Heart left ventricle (tissue), 16 donors: Measurements from ENCODE around the gene EHD4. TPM values are rescaled to one million over a fixed set of nuclear protein-coding genes. Genes with fewer than 3 reads are reported as not detected.

Experiments
- ATAC-seq, 4 donors: fragments of 200-7000 bp; cut with Tn5 transposase; one replicate each; pipeline ENCODE4 v1.9.1; 2020 to 2022; ENCODE audit warnings: moderate library complexity in 4 of 4, mild to moderate bottlenecking in 3 of 4, moderate number of reproducible peaks in 1 of 4
- DNase-seq, 5 donors: peaks; one replicate each; pipeline ENCODE4 v3.0.0-alpha.2; 2020
- H3K27ac ChIP-seq, 12 donors: fragments of 200-600 bp; sonication (generic) in 4 of 12; one replicate each; pipeline versions ENCODE4 v1.5.0 to v1.8.0; 2016 to 2022; ENCODE audit warnings: mild to moderate bottlenecking in 2 of 12
- H3K27me3 ChIP-seq, 9 donors: fragments of 200-600 bp; sonication (generic) in 2 of 9; one replicate each; pipeline versions ENCODE4 v1.5.1 to v1.8.0; 2016 to 2022; ENCODE audit warnings: mild to moderate bottlenecking in 3 of 9
- H3K36me3 ChIP-seq, 9 donors: fragments of 200-600 bp; sonication (generic) in 2 of 9; one replicate each; pipeline versions ENCODE4 v1.5.0 to v1.8.0; 2018 to 2022; ENCODE audit warnings: mild to moderate bottlenecking in 2 of 9
- H3K4me1 ChIP-seq, 12 donors: fragments of 200-600 bp; sonication (generic) in 4 of 12; one replicate each; pipeline versions ENCODE4 v1.5.0 to v1.8.0; 2016 to 2022; ENCODE audit warnings: mild to moderate bottlenecking in 3 of 12
- H3K4me3 ChIP-seq, 12 donors: fragments of 200-600 bp; sonication (generic) in 4 of 12; one replicate each; pipeline versions ENCODE4 v1.5.0 to v1.8.0; 2017 to 2022; ENCODE audit warnings: mild to moderate bottlenecking in 9 of 12, moderate library complexity in 4 of 12
- H3K9me3 ChIP-seq, 12 donors: fragments of 200-600 bp; sonication (generic) in 4 of 12; one replicate each; pipeline versions ENCODE4 v1.5.0 to v1.8.0; 2016 to 2022; ENCODE audit warnings: mild to moderate bottlenecking in 1 of 12
- POLR2A ChIP-seq, 2 donors: fragments of 450-650 bp; IDR thresholded peaks; one replicate each; pipeline ENCODE4 v1.6.1; 2017; ENCODE audit warnings: antibody characterized with exemption in 2 of 2, mild to moderate bottlenecking in 2 of 2, moderate library complexity in 2 of 2
- WGBS, 4 donors: extraction: QIAGEN DNeasy Blood & Tissue Kit in 2 of 4; methylation state at CpG; one replicate each; pipeline versions ENCODE4 v1.1.5 to v1.1.7; 2013 to 2018; 5-methylcytosine and 5-hydroxymethylcytosine counted together
- intact Hi-C, 10 donors: fragments of 100-400 bp; cut with DNase I; formaldehyde crosslinking; loops; one replicate each; pipeline versions ENCODE4 v1.11.1 to v1.14.2; 2022
- polyA plus RNA-seq, 2 donors: library from polyadenylated mRNA; stranded (reverse); fragments of 200-250 nt; gene quantifications; one replicate each; pipeline ENCODE4 v1.2.3, GENCODE V29; 2013
- total RNA-seq, 9 donors: library from RNA; depleted of rRNA in 2 of 9; stranded (reverse); fragments of >200 nt in 2 of 9; fragmentation: NEBNext Ultra II Directional in 3 of 9; extraction: Animal tissue kit (Norgen Biotek cat#: 25700) in 3 of 9; gene quantifications; one replicate each; pipeline versions ENCODE4 v1.1.0 to v1.2.4, GENCODE V29; 2016 to 2023
- TF ChIP-seq, protein P1 (sequence below), 12 donors: fragments of 200-600 bp; sonication (generic) in 4 of 12; IDR thresholded peaks; one replicate each; pipeline versions ENCODE4 v1.5.0 to v1.8.0; 2018 to 2022; ENCODE audit warnings: antibody characterized with exemption in 12 of 12, mild to moderate bottlenecking in 5 of 12
- donor health status: ischemic (EF 13 %, LVEDD 7.1; RV severe dilation, severe dysfunction).
- donor health status: healthy with polysubstance abuse.
- donor health status: DM: no; HTN: yes; CAD: no.
- donor health status: DM: no; HTN: no; CAD: no.
- donor health status: ischemic (EF 25% LVEDD 6.9; RV normal size, moderate dysfunction).
- donor health status: ischemic (EF 25% LVEDD 5.7; RV mildly dilated, moderate dysfunction).
- donor health status: healthy.
- donor health status: DM: yes; HTN: yes; CAD: no.
- donor health status: ischemic (EF 35%, LVEDD 5.7; RV mildly dilated, moderate dysfunction).
- donor health status: nonischemic (EF 11% LVEDD 7.7; RV severe dilation, severe dysfunction).
- donor health status: DM: yes; HTN: yes; CAD: no.
- donor health status: PGD.
- donor health status: ischemic (EF 29% LVEDD 5.4; RV normal size, mild dysfunction).
- donor health status: nonischemic (EF 23%, LVEDD 6.1; RV moderate dilation, normal function).

Gene EHD4
- total and polyA plus RNA-seq, 11 donors, result 25.6 to 70.8 (median 43.9) TPM

DNA sequence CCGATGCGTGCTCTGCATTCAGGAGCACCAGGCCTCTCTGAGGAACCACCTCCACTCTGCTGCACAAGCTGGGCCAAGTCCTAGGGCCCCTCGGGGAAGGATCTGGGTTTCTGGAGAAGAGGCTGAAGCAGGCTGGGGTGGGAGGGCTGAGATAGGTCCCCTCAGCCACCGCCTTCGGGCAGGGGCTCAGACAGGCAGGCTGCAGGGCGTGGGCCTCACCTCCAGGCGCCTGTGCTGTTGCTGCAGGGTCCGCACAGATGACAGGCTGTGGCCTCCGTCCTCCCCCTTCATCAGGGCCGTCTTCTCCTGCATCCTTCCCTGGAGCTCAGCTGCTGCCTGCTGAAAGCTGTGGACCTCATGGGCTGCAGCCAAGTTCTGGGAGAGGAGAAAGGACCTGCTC is 118.5 kb downstream of the EHD4 start:
- 74 to 90% (median 88%) methylated on average over 9 to 10 of the region's 10 CpGs for WGBS, 4 donors
- DNase-seq (no peak), ATAC-seq (no peak)
- intact Hi-C loops, result no loop called here
- TF ChIP-seq POLR2A (IDR thresholded peaks at IDR 0.05), result no peak
- TF ChIP-seq, protein P1, sequence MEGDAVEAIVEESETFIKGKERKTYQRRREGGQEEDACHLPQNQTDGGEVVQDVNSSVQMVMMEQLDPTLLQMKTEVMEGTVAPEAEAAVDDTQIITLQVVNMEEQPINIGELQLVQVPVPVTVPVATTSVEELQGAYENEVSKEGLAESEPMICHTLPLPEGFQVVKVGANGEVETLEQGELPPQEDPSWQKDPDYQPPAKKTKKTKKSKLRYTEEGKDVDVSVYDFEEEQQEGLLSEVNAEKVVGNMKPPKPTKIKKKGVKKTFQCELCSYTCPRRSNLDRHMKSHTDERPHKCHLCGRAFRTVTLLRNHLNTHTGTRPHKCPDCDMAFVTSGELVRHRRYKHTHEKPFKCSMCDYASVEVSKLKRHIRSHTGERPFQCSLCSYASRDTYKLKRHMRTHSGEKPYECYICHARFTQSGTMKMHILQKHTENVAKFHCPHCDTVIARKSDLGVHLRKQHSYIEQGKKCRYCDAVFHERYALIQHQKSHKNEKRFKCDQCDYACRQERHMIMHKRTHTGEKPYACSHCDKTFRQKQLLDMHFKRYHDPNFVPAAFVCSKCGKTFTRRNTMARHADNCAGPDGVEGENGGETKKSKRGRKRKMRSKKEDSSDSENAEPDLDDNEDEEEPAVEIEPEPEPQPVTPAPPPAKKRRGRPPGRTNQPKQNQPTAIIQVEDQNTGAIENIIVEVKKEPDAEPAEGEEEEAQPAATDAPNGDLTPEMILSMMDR (IDR thresholded peaks at IDR 0.05), result no peak
- Histone ChIP-seq H3K4me1 (no peaks in the 10 kb centered on the region), H3K27ac (no peak overlapping the region), H3K27me3 (peaks cover 0 to 4% (median 0%) of the 10 kb centered on the region in 9 donors), H3K36me3 (peaks cover 0 to 4% (median 0%) of the 10 kb centered on the region in 9 donors), H3K9me3 (no peaks in the 10 kb centered on the region), H3K4me3 (no peak overlapping the region)

DNA sequence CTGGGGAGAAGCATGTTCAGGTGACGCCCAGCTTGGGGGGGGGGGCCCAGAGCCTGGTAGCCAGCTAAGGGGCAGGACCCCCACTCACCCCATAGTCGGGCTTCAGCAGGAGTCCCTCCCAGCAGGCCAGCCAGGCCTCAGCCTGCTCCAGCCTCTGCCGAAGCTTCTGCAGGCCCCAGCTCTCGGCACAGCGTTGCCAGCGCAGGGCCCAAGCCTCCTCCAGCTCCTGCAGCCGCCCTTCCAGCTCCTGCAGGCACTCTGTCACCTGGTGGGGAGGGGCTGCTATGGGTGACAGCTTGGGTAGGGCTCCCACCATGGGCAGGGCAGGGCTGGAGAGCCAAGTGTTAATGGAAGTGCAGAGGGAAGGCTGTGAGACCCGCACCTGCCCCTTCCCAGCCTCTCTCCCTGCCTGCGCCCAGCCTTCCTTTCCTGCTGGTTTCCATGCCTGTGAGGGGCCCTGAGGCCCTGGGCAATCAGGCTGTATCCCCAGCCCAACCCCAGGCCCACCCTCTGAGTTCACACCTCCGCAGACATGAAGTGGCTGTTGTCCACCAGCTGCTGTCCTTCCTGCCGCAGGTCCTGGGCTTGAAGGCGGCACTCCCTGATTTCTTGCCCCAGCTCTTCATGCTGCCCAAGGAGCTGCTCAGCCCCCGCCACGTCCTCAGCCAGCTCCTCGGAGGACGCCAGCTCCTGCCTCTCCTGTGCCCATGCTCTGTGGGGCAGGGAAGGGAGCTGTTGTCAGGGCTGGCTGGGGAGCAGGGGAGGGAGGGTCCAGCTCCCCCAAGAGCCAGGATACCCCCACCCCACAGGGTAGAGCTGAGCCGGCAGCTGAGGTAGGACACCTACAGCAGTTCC is 119.4 kb downstream of the EHD4 start:
- no peak overlapping the region for H3K4me3 ChIP-seq
- no peaks in the 10 kb centered on the region for H3K4me1 ChIP-seq
- intact Hi-C loops, result no loop called here
- TF ChIP-seq, protein P1 (IDR thresholded peaks at IDR 0.05), result no peak
- TF ChIP-seq POLR2A (IDR thresholded peaks at IDR 0.05), result no peak
- H3K36me3 ChIP-seq, result peaks cover 0 to 13% (median 7%) of the 10 kb centered on the region in 9 donors
- 81 to 91% (median 85%) methylated on average over 4 to 17 of the region's 17 CpGs for WGBS, 4 donors
- DNase-seq (no peak), ATAC-seq (no peak)
- H3K27ac ChIP-seq, result no peak overlapping the region
- H3K9me3 ChIP-seq, result no peaks in the 10 kb centered on the region
- peaks cover 0 to 4% (median 0%) of the 10 kb centered on the region in 9 donors for H3K27me3 ChIP-seq

DNA sequence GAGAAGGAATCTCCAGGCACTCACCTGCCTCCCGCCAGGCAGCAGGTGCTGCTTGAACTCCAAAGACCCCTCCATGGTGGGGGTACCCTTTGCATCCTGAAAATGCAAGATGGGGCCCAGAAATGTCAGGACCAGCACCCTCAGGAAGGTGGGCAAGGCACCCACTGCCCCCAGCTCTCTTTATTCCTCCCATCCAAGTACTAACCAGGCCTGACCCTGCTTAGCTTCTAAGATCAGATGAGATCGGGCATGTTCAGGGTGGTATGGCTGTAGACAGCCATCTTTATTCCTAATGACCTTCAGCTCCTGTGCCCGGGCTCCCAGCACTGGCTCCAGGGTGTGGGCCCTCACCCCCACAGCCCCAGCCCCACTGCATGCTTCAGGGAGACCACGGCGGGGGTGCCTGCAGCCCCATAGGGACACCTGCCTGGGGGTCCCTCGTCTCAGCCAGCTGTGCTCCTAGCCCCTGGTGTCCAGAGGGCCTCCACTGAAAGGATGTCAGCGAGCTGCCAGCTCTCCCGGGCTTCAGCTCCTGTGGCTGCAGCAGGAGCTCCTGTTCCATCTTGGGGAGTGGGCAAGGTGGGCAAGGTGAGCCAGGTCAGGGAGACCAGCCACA is 120.5 kb downstream of the EHD4 start:
- intact Hi-C loops, result no loop called here
- TF ChIP-seq POLR2A (IDR thresholded peaks at IDR 0.05), result no peak
- TF ChIP-seq, protein P1 (IDR thresholded peaks at IDR 0.05), result no peak
- no peak for ATAC-seq
- Histone ChIP-seq H3K27ac (no peak overlapping the region), H3K27me3 (peaks cover 0 to 4% (median 0%) of the 10 kb centered on the region in 9 donors), H3K36me3 (peaks cover 0 to 24% (median 18%) of the 10 kb centered on the region in 9 donors), H3K9me3 (no peaks in the 10 kb centered on the region), H3K4me1 (no peaks in the 10 kb centered on the region), H3K4me3 (no peak overlapping the region)
- no peak for DNase-seq
- WGBS, 4 donors, result 87 to 90% (median 88%) methylated on average over 6 to 8 of the region's 8 CpGs

DNA sequence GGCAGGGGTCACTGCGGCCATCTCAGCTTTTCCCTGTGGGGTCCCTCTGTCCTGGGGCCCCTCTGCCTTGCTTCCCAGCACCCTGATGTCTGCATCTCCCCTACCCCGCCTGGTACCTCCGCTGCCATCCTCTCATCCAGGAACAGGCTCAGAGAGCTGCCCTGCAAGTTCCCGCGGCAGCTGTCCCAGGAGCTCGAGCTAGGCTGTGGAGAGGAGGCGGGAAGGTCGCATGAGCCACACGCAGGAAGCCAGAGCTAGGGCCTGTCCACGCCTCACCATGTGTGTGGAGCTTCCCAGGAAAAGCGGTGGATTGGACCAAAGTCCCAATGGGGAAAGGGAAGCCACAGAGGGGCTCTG is 121.2 kb downstream of the EHD4 start:
- 53 to 63% (median 57%) methylated on average over 10 to 11 of the region's 11 CpGs for WGBS, 4 donors
- no peak for TF ChIP-seq POLR2A (IDR thresholded peaks at IDR 0.05)
- H3K27ac ChIP-seq, result no peak overlapping the region
- peaks cover 0 to 31% (median 25%) of the 10 kb centered on the region in 9 donors for H3K36me3 ChIP-seq
- DNase-seq (no peak), ATAC-seq (no peak)
- H3K4me1 ChIP-seq, result no peaks in the 10 kb centered on the region
- H3K27me3 ChIP-seq, result peaks cover 0 to 4% (median 0%) of the 10 kb centered on the region in 9 donors
- H3K9me3 ChIP-seq, result no peaks in the 10 kb centered on the region
- intact Hi-C loops, result no loop called here
- no peak overlapping the region for H3K4me3 ChIP-seq
